ENCODE measurements around the gene E2F2. TPM values are rescaled to one million over a fixed set of nuclear protein-coding genes. Genes with fewer than 3 reads are reported as not detected.

E2F2 gene
- total RNA-seq, 1 donor from 2014 or later, result 1.3 TPM

GRCh38 chr1:23551849-23552248 lies 20.8 kb upstream of the E2F2 start:
- H3K4me3 Mint-ChIP-seq (ENCODE audit: unreplicated experiment), result no peak overlapping the region
- H3K27me3 Mint-ChIP-seq (ENCODE audit: unreplicated experiment), result no peaks in the 10 kb centered on the region
- H3K36me3 Mint-ChIP-seq (ENCODE audit: unreplicated experiment), result no peaks in the 10 kb centered on the region
- no peaks in the 10 kb centered on the region for H3K9me3 Mint-ChIP-seq (ENCODE audit: unreplicated experiment)
- TF ChIP-seq CTCF (IDR thresholded peaks at IDR 0.05), result no peak
- H3K4me1 Mint-ChIP-seq (ENCODE audit: unreplicated experiment), result peaks cover 34% of the 10 kb centered on the region
- no peak overlapping the region for H3K27ac Mint-ChIP-seq (ENCODE audit: unreplicated experiment)
- DNase-seq (ENCODE audit: extremely low spot score, unreplicated experiment), result no peak

GRCh38 chr1:23548704-23549143 lies 17.7 kb upstream of the E2F2 start:
- Mint-ChIP-seq H3K9me3 (ENCODE audit: unreplicated experiment) (no peaks in the 10 kb centered on the region), H3K36me3 (ENCODE audit: unreplicated experiment) (no peaks in the 10 kb centered on the region), H3K4me1 (ENCODE audit: unreplicated experiment) (peaks cover 12% of the 10 kb centered on the region), H3K27me3 (ENCODE audit: unreplicated experiment) (no peaks in the 10 kb centered on the region), H3K4me3 (ENCODE audit: unreplicated experiment) (no peak overlapping the region), H3K27ac (ENCODE audit: unreplicated experiment) (no peak overlapping the region)
- DNase-seq (ENCODE audit: extremely low spot score, unreplicated experiment), result no peak
- no peak for TF ChIP-seq CTCF (IDR thresholded peaks at IDR 0.05)

- H3K4me3 Mint-ChIP-seq (ENCODE audit: unreplicated experiment), result no peak overlapping the region
- H3K36me3 Mint-ChIP-seq (ENCODE audit: unreplicated experiment), result no peaks in the 10 kb centered on the region
- TF ChIP-seq CTCF (IDR thresholded peaks at IDR 0.05), result no peak
- H3K4me1 Mint-ChIP-seq (ENCODE audit: unreplicated experiment), result peaks cover 5% of the 10 kb centered on the region
- H3K9me3 Mint-ChIP-seq (ENCODE audit: unreplicated experiment), result no peaks in the 10 kb centered on the region
- no peaks in the 10 kb centered on the region for H3K27me3 Mint-ChIP-seq (ENCODE audit: unreplicated experiment)
- H3K27ac Mint-ChIP-seq (ENCODE audit: unreplicated experiment), result no peak overlapping the region
- no peak for DNase-seq (ENCODE audit: extremely low spot score, unreplicated experiment)
Observed at GRCh38 chr1:23546897-23547584, 16.0 kb upstream of the E2F2 start.

- no peak overlapping the region for H3K4me3 Mint-ChIP-seq (ENCODE audit: unreplicated experiment)
- DNase-seq (ENCODE audit: extremely low spot score, unreplicated experiment), result no peak
- peaks cover 5% of the 10 kb centered on the region for H3K4me1 Mint-ChIP-seq (ENCODE audit: unreplicated experiment)
- TF ChIP-seq CTCF (IDR thresholded peaks at IDR 0.05), result no peak
- H3K36me3 Mint-ChIP-seq (ENCODE audit: unreplicated experiment), result no peaks in the 10 kb centered on the region
- no peak overlapping the region for H3K27ac Mint-ChIP-seq (ENCODE audit: unreplicated experiment)
- no peaks in the 10 kb centered on the region for H3K9me3 Mint-ChIP-seq (ENCODE audit: unreplicated experiment)
- H3K27me3 Mint-ChIP-seq (ENCODE audit: unreplicated experiment), result no peaks in the 10 kb centered on the region
Observed at GRCh38 chr1:23545851-23546250, 14.8 kb upstream of the E2F2 start.

- Mint-ChIP-seq H3K36me3 (ENCODE audit: unreplicated experiment) (no peaks in the 10 kb centered on the region), H3K4me1 (ENCODE audit: unreplicated experiment) (peaks cover 8% of the 10 kb centered on the region), H3K9me3 (ENCODE audit: unreplicated experiment) (no peaks in the 10 kb centered on the region), H3K4me3 (ENCODE audit: unreplicated experiment) (no peak overlapping the region), H3K27ac (ENCODE audit: unreplicated experiment) (no peak overlapping the region), H3K27me3 (ENCODE audit: unreplicated experiment) (no peaks in the 10 kb centered on the region)
- no peak for DNase-seq (ENCODE audit: extremely low spot score, unreplicated experiment)
- TF ChIP-seq CTCF (IDR thresholded peaks at IDR 0.05), result peak; percentile 92
Observed at GRCh38 chr1:23544444-23545389, 13.7 kb upstream of the E2F2 start.

Data from osteocyte (in vitro differentiated cells).